Osteoblast (primary cell): ENCODE measurements around the gene LUC7L. TPM values are rescaled to one million over a fixed set of nuclear protein-coding genes. Genes with fewer than 3 reads are reported as not detected.
"Not testable (repeated sequence)": the region's sequence is repeated elsewhere in the genome, so short reads cannot be mapped to it uniquely, and the experiment has no call there.

Experiments
- DNase-seq: peaks from one replicate; pipeline ENCODE4 v3.0.0; 2011; ENCODE audit warnings: low spot score, mixed read lengths; ENCODE audit not compliant: insufficient read length; ENCODE audit errors: missing footprints
- H2AFZ ChIP-seq: 2 replicates; pipeline ENCODE4 v1.6.0; 2011; ENCODE audit warnings: mild to moderate bottlenecking, low read length
- H3K27ac ChIP-seq: 2 replicates; pipeline ENCODE4 v1.5.1; 2011; ENCODE audit warnings: mild to moderate bottlenecking, low read depth, low read length, moderate library complexity
- H3K27me3 ChIP-seq: 2 replicates; pipeline ENCODE4 v1.6.0; 2012; ENCODE audit warnings: mild to moderate bottlenecking, control low read depth, inconsistent platforms, low read length, moderate library complexity; ENCODE audit not compliant: insufficient read depth
- H3K36me3 ChIP-seq: 2 replicates; pipeline ENCODE4 v1.5.1; 2011; ENCODE audit warnings: mild to moderate bottlenecking, low read length, control low read depth, moderate library complexity; ENCODE audit not compliant: insufficient read depth
- H3K4me1 ChIP-seq: 2 replicates; pipeline ENCODE4 v1.5.1; 2011; ENCODE audit warnings: mild to moderate bottlenecking, low read length, control low read depth, moderate library complexity; ENCODE audit not compliant: insufficient read depth
- H3K4me2 ChIP-seq: 2 replicates; pipeline ENCODE4 v1.6.0; 2011; ENCODE audit warnings: mild to moderate bottlenecking, low read length; ENCODE audit not compliant: insufficient read depth
- H3K4me3 ChIP-seq: fragments of 200-600 bp; sonication (generic); 3 replicates; pipeline ENCODE4 v1.5.1; 2012; ENCODE audit warnings: mild to moderate bottlenecking, low read length, inconsistent platforms; ENCODE audit not compliant: insufficient read depth
- H3K79me2 ChIP-seq: 2 replicates; pipeline ENCODE4 v1.6.0; 2012; ENCODE audit warnings: mild to moderate bottlenecking, low read length, control low read depth, inconsistent platforms; ENCODE audit not compliant: insufficient read depth
- H3K9me3 ChIP-seq: 2 replicates; pipeline ENCODE4 v1.5.1; 2011; ENCODE audit warnings: low read depth, low read length, control low read depth
- H4K20me1 ChIP-seq: 2 replicates; pipeline ENCODE4 v1.6.0; 2012; ENCODE audit warnings: mild to moderate bottlenecking, low read length, control low read depth; ENCODE audit not compliant: insufficient read depth
- CTCF ChIP-seq: IDR thresholded peaks from 2 replicates; pipeline ENCODE4 v1.5.1; 2011; ENCODE audit warnings: mild to moderate bottlenecking, low read depth, low read length, moderate library complexity; ENCODE audit errors: extremely low read depth
- total RNA-seq: library from RNA; depleted of rRNA; stranded (reverse); fragments of >200 nt; gene quantifications from 2 replicates; pipeline ENCODE4 v1.2.3, GENCODE V29; 2012

Gene LUC7L
- total RNA-seq, 1 donor = 46.0 TPM

GRCh38 chr16:229731-230281 lies 557 bp upstream of the LUC7L start:
- peak overlapping the region; percentile 84 for H3K4me2 ChIP-seq
- H3K27me3 ChIP-seq = no peaks in the 10 kb centered on the region
- H3K9me3 ChIP-seq = no peaks in the 10 kb centered on the region
- H3K79me2 ChIP-seq = peaks cover 42% of the 10 kb centered on the region
- H3K36me3 ChIP-seq = peaks cover 30% of the 10 kb centered on the region
- H3K27ac ChIP-seq = peak overlapping the region; percentile 92
- H3K4me1 ChIP-seq = peaks cover 19% of the 10 kb centered on the region
- H2AFZ ChIP-seq = peak overlapping the region; percentile 92
- H3K4me3 ChIP-seq = peak overlapping the region; percentile 91
- DNase-seq = no peak
- TF ChIP-seq CTCF = no peak
- peaks cover 34% of the 10 kb centered on the region for H4K20me1 ChIP-seq

- peaks cover 42% of the 10 kb centered on the region for H3K36me3 ChIP-seq
- no peaks in the 10 kb centered on the region for H3K27me3 ChIP-seq
- H3K79me2 ChIP-seq = peaks cover 54% of the 10 kb centered on the region
- no peaks in the 10 kb centered on the region for H3K9me3 ChIP-seq
- peaks cover 42% of the 10 kb centered on the region for H4K20me1 ChIP-seq
- peak overlapping the region; percentile 92 for H2AFZ ChIP-seq
- peak overlapping the region; percentile 91 for H3K4me3 ChIP-seq
- peaks cover 19% of the 10 kb centered on the region for H3K4me1 ChIP-seq
- peak; percentile 63 for DNase-seq
- no peak for TF ChIP-seq CTCF
- H3K4me2 ChIP-seq = peak overlapping the region; percentile 84
- peak overlapping the region; percentile 92 for H3K27ac ChIP-seq
Measured at GRCh38 chr16:228151-228851, 948 bp downstream of the LUC7L start.

- no peak overlapping the region for H3K27ac ChIP-seq
- H3K79me2 ChIP-seq = peaks cover 79% of the 10 kb centered on the region
- H3K36me3 ChIP-seq = peaks cover 75% of the 10 kb centered on the region
- H3K4me2 ChIP-seq = no peak overlapping the region
- no peaks in the 10 kb centered on the region for H3K27me3 ChIP-seq
- DNase-seq = no peak
- no peaks in the 10 kb centered on the region for H3K9me3 ChIP-seq
- no peak overlapping the region for H2AFZ ChIP-seq
- H3K4me3 ChIP-seq = no peak overlapping the region
- TF ChIP-seq CTCF = no peak
- H4K20me1 ChIP-seq = peaks cover 50% of the 10 kb centered on the region
- H3K4me1 ChIP-seq = no peaks in the 10 kb centered on the region
Measured at GRCh38 chr16:220021-220420, 9.2 kb downstream of the LUC7L start.

- Histone ChIP-seq H4K20me1 (peaks cover 33% of the 10 kb centered on the region), H3K27me3 (no peaks in the 10 kb centered on the region), H3K4me2 (no peak overlapping the region), H3K4me3 (no peak overlapping the region), H3K4me1 (no peaks in the 10 kb centered on the region), H3K9me3 (no peaks in the 10 kb centered on the region), H2AFZ (no peak overlapping the region), H3K27ac (no peak overlapping the region), H3K36me3 (peaks cover 66% of the 10 kb centered on the region), H3K79me2 (peaks cover 77% of the 10 kb centered on the region)
- TF ChIP-seq CTCF = no peak
- no peak for DNase-seq
Measured at GRCh38 chr16:212999-213398, 16.2 kb downstream of the LUC7L start.

- H2AFZ ChIP-seq, H3K27ac ChIP-seq, H3K4me2 ChIP-seq, H3K4me3 ChIP-seq, H3K9me3 ChIP-seq, H3K4me1 ChIP-seq, DNase-seq, H3K27me3 ChIP-seq: not testable (repeated sequence)
- Histone ChIP-seq H3K79me2 (peaks cover 71% of the 10 kb centered on the region), H3K36me3 (peaks cover 69% of the 10 kb centered on the region), H4K20me1 (peaks cover 32% of the 10 kb centered on the region)
Measured at GRCh38 chr16:211631-212180, 17.5 kb downstream of the LUC7L start.

GRCh38 chr16:209359-209758 lies 19.9 kb downstream of the LUC7L start:
- H4K20me1 ChIP-seq = peaks cover 28% of the 10 kb centered on the region

More at GRCh38 chr16:209359-209758, 19.9 kb downstream of the LUC7L start:
- DNase-seq, H3K27me3 ChIP-seq, H3K9me3 ChIP-seq, H3K4me2 ChIP-seq, H3K4me3 ChIP-seq, H2AFZ ChIP-seq, H3K4me1 ChIP-seq, H3K27ac ChIP-seq: not testable (repeated sequence)
- peaks cover 71% of the 10 kb centered on the region for H3K36me3 ChIP-seq
- peaks cover 52% of the 10 kb centered on the region for H3K79me2 ChIP-seq
